Effector memory CD4-positive, alpha-beta T cell (primary cell): ENCODE data around the gene NALF2.

Experiments
- DNase-seq, 3 donors: peaks; one replicate each; pipeline ENCODE4 v3.0.0-alpha.2; 2020
- H3K27ac ChIP-seq: 2 replicates; pipeline ENCODE4 v1.7.0; 2013; ENCODE audit warnings: mild to moderate bottlenecking, low read length, moderate library complexity; ENCODE audit not compliant: insufficient read depth, poor library complexity, severe bottlenecking
- H3K27me3 ChIP-seq: replicated peaks from 2 replicates; pipeline ENCODE4 v1.7.0; 2013; ENCODE audit warnings: mild to moderate bottlenecking, low read length; ENCODE audit not compliant: insufficient read depth, control insufficient read depth, poor library complexity, severe bottlenecking
- H3K36me3 ChIP-seq: 2 replicates; pipeline ENCODE4 v1.7.0; 2013; ENCODE audit warnings: mild to moderate bottlenecking, low read length, moderate library complexity; ENCODE audit not compliant: control insufficient read depth, insufficient read depth
- H3K4me1 ChIP-seq: 2 replicates; pipeline ENCODE4 v1.7.0; 2013; ENCODE audit warnings: low read length, mild to moderate bottlenecking; ENCODE audit not compliant: control insufficient read depth, insufficient read depth, poor library complexity, severe bottlenecking
- H3K4me3 ChIP-seq: 2 replicates; pipeline ENCODE4 v1.7.0; 2013; ENCODE audit warnings: low read length, low read depth, mild to moderate bottlenecking; ENCODE audit not compliant: insufficient read depth, poor library complexity, severe bottlenecking
- H3K9me3 ChIP-seq: 2 replicates; pipeline ENCODE4 v1.7.0; 2013; ENCODE audit warnings: mild to moderate bottlenecking, low read length, moderate library complexity; ENCODE audit not compliant: control insufficient read depth

The NALF2 gene

DNA sequence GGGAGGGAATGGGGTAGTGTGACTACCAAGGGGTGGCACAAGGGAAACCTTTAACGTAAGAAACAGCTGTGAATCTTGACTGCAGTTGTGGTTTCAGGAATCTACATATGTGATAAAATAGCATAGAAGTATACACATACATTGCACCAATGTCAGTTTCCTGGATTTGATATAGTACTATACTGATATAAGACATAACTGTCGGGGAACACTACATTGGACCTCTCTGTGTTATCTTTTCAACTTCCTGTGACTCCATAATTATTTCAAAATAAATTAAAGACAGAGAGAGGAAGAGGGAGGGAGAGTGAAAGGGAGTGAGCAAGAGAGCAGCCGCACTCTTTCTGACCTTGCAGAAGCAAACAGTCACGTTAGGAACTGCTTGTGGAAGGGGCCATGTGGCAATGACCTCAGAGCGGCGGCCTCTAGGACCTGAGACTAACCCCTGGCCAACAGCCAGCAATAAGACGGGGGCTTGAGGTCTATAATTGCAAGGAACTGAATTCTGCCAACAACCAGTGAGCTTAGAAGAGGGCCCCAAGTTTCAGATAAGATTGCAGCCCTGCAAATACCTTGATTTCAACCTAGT, 47.4 kb downstream of the NALF2 start:
- H3K27ac ChIP-seq, result no peak overlapping the region
- no peaks in the 10 kb centered on the region for H3K9me3 ChIP-seq
- no peaks in the 10 kb centered on the region for H3K27me3 ChIP-seq
- H3K4me3 ChIP-seq, result no peak overlapping the region
- H3K36me3 ChIP-seq, result no peaks in the 10 kb centered on the region
- DNase-seq, result no peak
- no peaks in the 10 kb centered on the region for H3K4me1 ChIP-seq

GRCh38 chrX:69552512-69552911, 48.4 kb downstream of the NALF2 start:
- Histone ChIP-seq H3K4me3 (no peak overlapping the region), H3K27ac (no peak overlapping the region), H3K9me3 (no peaks in the 10 kb centered on the region), H3K27me3 (no peaks in the 10 kb centered on the region), H3K4me1 (no peaks in the 10 kb centered on the region), H3K36me3 (no peaks in the 10 kb centered on the region)
- no peak for DNase-seq
